ENCODE results near the gene TNF. TPM values are rescaled to one million over a fixed set of nuclear protein-coding genes. Genes with fewer than 3 reads are reported as not detected.

TNF gene
- total RNA-seq, 1 donor from 2014 or later, result not detected

- peaks cover 2% of the 10 kb centered on the region for H3K27me3 Mint-ChIP-seq (ENCODE audit: unreplicated experiment)
- DNase-seq (ENCODE audit: low spot score), result no peak
- no peak for TF ChIP-seq CTCF (IDR thresholded peaks at IDR 0.05; ENCODE audit: unreplicated experiment)
- H3K4me3 Mint-ChIP-seq (ENCODE audit: unreplicated experiment), result peak overlapping the region; percentile 47
- peaks cover 5% of the 10 kb centered on the region for H3K4me1 Mint-ChIP-seq (ENCODE audit: unreplicated experiment)
- H3K9me3 Mint-ChIP-seq (ENCODE audit: unreplicated experiment), result no peaks in the 10 kb centered on the region
- peaks cover 31% of the 10 kb centered on the region for H3K36me3 Mint-ChIP-seq (ENCODE audit: low read depth, unreplicated experiment)
- H3K27ac Mint-ChIP-seq (ENCODE audit: unreplicated experiment), result no peak overlapping the region
These were observed 45.8 kb upstream of the TNF start for GRCh38 chr6:31529329-31530150.

- no peak for DNase-seq (ENCODE audit: low spot score)
- H3K4me3 Mint-ChIP-seq (ENCODE audit: unreplicated experiment), result peak overlapping the region; percentile 47
These were observed 44.7 kb upstream of the TNF start for GRCh38 chr6:31530659-31531058.

GRCh38 chr6:31531162-31531561 lies 44.2 kb upstream of the TNF start:
- Mint-ChIP-seq H3K4me3 (ENCODE audit: unreplicated experiment) (peak overlapping the region; percentile 21), H3K36me3 (ENCODE audit: low read depth, unreplicated experiment) (peaks cover 44% of the 10 kb centered on the region), H3K27me3 (ENCODE audit: unreplicated experiment) (peaks cover 2% of the 10 kb centered on the region), H3K27ac (ENCODE audit: unreplicated experiment) (no peak overlapping the region), H3K4me1 (ENCODE audit: unreplicated experiment) (peaks cover 2% of the 10 kb centered on the region), H3K9me3 (ENCODE audit: unreplicated experiment) (no peaks in the 10 kb centered on the region)
- DNase-seq (ENCODE audit: low spot score), result no peak
- no peak for TF ChIP-seq CTCF (IDR thresholded peaks at IDR 0.05; ENCODE audit: unreplicated experiment)

More at GRCh38 chr6:31530659-31531058, 44.7 kb upstream of the TNF start:
- TF ChIP-seq CTCF (IDR thresholded peaks at IDR 0.05; ENCODE audit: unreplicated experiment), result no peak
- peaks cover 5% of the 10 kb centered on the region for H3K4me1 Mint-ChIP-seq (ENCODE audit: unreplicated experiment)
- H3K36me3 Mint-ChIP-seq (ENCODE audit: low read depth, unreplicated experiment), result peaks cover 39% of the 10 kb centered on the region
- H3K27ac Mint-ChIP-seq (ENCODE audit: unreplicated experiment), result no peak overlapping the region
- no peaks in the 10 kb centered on the region for H3K9me3 Mint-ChIP-seq (ENCODE audit: unreplicated experiment)
- peaks cover 2% of the 10 kb centered on the region for H3K27me3 Mint-ChIP-seq (ENCODE audit: unreplicated experiment)

- peaks cover 2% of the 10 kb centered on the region for H3K27me3 Mint-ChIP-seq (ENCODE audit: unreplicated experiment)
- DNase-seq (ENCODE audit: low spot score), result no peak
- peaks cover 50% of the 10 kb centered on the region for H3K36me3 Mint-ChIP-seq (ENCODE audit: low read depth, unreplicated experiment)
- TF ChIP-seq CTCF (IDR thresholded peaks at IDR 0.05; ENCODE audit: unreplicated experiment), result no peak
- H3K27ac Mint-ChIP-seq (ENCODE audit: unreplicated experiment), result no peak overlapping the region
- H3K4me1 Mint-ChIP-seq (ENCODE audit: unreplicated experiment), result no peaks in the 10 kb centered on the region
- no peak overlapping the region for H3K4me3 Mint-ChIP-seq (ENCODE audit: unreplicated experiment)
- H3K9me3 Mint-ChIP-seq (ENCODE audit: unreplicated experiment), result no peaks in the 10 kb centered on the region
These were observed 43.4 kb upstream of the TNF start for GRCh38 chr6:31531771-31532643.
